Mesenteric fat pad (tissue), 1 donor: ENCODE results near the gene NAIF1. TPM values are rescaled to one million over a fixed set of nuclear protein-coding genes. Genes with fewer than 3 reads are reported as not detected.
"Not testable (repeated sequence)": the region's sequence is repeated elsewhere in the genome, so short reads cannot be mapped to it uniquely, and the experiment has no call there.

ENCODE experiments used
- DNase-seq: peaks from one replicate; pipeline ENCODE4 v3.0.0-alpha.2; 2020; ENCODE audit warnings: low spot score
- total RNA-seq: library from RNA; stranded (reverse); fragmentation: NEBNext Ultra II Directional; extraction: Animal tissue kit (Norgen Biotek cat#: 25700); gene quantifications from one replicate; pipeline ENCODE4 v1.2.1, GENCODE V29; 2021
- donor health status: DM: yes; HTN: yes; CAD: no.

NAIF1 gene
- total RNA-seq, 1 donor from 2014 or later: 5.7 TPM

DNA sequence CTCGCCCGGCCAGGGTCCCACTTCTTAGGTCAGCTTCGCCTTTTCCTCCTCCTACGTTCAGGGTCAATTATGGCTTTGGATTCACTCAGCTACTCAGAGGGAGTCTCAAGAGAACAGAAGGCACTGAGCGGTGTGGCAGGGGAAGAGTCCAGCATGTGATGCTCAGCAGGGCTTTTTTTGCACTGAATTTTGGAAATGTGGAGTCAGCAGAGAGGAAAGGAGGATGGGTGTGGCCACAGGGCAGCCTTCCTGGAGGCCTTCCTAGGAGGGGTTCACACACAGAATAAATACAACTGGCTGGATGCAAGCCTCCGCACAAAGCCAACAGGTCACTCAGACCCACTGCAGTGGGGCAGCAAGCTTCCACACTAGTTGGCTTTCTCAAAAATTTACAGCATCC, 4.8 kb downstream of the NAIF1 start:
- DNase-seq: no peak

DNA sequence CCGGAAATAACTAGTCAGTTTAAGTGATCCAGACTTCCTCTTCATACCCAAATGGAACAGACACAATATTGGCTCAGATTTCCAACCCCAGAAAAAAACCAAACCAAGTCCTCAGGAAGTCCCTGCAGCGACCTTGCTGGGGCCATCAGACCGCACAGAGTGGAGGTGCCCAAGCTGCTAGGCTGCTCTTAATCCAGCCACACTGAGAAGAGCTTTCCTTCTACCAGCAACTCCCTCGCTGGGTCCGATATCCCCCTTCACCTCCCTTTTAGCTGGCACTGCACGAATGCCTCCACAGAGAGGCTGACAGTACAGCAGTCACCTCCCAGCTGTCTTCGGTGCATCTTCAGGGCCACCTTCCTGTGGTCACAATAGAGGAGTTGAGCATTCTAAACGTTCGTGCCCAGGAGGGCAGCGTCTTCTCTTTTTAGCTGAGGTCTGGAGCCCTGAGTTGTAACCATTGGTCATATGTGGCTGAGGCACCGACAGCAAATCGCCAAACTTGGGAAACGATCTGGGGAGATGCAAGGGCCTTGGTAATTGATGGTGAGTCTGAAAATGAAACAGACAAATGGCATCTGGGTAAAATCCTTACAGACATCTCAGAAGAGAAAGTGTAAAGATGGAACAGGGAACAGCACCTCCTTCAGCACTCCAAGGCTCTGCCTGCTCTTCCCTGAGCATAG, 5.7 kb downstream of the NAIF1 start:
- DNase-seq: no peak

DNA sequence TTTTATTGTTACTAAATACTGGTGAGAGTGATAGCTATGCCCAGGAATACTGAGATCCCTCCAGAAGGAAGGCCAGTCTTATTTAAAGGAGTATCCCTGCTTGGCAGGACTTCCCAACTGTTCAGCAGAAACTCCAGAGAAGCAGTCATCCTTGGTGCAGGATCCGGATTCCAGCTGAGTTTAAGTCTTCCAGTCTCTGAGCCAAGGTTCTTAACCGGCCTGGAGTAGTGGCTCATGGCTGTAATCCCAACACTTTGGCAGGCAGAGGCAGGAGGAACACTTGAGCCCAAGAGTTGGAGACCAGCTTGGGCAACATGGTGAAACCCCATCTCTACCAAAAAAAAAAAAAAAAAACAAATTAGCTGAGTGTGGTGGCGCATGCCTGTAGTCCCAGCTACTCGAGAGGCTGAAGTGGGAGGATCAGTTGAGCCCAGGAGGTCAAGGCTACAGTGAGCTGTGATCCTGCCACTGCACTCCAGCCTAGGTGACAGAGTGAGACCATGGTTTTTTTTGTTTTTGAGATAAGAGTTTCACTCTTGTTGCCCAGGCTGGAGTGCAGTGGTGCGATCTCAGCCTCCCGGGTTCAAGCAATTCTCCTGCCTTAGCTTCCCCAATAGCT, 7.6 kb downstream of the NAIF1 start:
- DNase-seq: no peak

DNA sequence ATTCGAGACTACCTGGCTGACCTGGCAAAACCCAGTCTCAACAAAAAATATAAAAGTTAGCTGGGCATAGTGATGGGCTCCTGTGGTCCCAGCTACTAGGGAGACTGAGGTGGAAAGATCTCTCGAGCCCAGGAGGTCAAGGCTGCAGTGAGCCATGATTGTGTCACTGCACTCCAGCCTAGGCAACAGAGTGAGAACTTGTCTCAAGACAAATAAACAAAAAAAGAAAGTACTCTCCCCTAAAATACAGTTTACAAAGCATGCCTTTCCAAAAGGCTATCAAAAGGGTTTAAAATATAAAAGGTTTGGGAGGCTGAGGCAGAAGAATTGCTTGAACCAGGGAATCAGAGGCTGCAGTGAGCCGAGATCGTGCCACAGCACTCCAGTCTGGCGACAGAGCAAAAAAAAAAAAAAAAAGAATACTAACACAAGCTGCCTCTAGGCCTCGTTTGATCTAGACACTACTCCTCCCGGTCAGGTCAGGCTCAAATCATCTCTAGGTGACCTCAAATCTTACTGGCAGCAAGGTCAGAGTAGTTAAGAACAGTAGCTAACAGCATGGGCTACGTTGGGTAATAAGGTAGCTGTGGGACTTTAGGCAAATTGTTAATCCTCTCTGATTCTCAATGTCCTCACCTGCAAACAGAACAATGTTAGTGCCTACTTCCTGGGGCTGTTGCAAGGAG, 9.3 kb downstream of the NAIF1 start:
- no peak for DNase-seq

DNA sequence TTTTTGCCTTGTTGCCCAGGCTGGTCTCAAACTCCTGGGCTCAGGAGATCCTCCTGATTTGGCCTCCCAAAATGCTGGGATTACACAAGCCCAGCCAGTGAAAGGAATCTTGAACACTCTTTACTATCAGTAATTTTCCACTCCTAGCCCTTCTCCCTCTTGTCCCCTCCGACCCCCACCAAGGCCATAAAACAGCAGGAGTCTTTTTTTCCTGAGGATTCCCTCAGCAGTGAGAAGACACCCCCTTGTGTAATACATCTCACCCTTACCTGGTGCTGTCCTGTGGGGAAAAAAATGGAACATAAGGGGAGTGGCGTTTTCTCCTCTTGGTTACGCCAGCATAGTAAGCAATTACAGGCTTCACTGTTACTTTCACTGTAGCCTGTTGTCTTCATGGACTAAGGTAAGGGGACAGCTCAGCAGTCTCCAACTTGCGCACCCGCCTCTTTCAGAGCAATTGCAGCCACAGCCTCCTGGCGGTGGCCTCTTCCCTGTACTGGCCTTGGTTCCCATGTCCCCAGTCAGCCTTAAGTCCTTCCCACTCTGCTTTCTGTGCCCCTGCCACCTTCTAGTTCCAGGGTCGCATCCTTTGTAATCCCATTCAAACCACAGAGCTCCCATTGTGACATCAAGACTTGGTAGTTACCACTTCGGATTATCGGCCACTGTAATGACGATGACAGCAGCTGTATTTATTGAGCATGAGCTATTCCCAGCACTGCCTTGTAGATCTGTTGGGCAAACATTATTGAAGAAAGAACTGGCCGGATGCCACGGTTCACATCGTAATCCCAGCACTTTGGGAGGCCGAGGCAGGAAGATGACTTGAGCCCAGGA, 10.0 kb downstream of the NAIF1 start:
- no peak for DNase-seq

DNA sequence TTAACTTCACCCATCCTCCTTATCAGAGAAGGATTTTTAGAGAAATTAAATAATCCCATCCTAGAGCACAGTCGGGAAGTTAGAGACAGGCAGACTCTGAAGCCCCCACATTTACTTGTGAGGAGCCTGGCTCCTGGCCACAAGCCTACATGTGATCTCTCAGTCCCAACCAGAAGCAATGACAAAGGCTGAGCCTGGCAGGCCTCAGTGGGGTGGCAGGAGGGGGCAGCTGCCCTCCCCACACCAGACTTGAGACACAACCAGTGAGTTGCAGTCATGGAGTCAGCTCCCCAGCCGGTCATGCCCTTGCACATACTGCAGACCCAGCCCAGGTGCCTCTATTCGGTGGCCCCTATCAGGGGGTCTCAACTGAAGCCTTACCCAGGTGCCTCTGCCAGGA, 11.0 kb downstream of the NAIF1 start:
- no peak for DNase-seq

DNA sequence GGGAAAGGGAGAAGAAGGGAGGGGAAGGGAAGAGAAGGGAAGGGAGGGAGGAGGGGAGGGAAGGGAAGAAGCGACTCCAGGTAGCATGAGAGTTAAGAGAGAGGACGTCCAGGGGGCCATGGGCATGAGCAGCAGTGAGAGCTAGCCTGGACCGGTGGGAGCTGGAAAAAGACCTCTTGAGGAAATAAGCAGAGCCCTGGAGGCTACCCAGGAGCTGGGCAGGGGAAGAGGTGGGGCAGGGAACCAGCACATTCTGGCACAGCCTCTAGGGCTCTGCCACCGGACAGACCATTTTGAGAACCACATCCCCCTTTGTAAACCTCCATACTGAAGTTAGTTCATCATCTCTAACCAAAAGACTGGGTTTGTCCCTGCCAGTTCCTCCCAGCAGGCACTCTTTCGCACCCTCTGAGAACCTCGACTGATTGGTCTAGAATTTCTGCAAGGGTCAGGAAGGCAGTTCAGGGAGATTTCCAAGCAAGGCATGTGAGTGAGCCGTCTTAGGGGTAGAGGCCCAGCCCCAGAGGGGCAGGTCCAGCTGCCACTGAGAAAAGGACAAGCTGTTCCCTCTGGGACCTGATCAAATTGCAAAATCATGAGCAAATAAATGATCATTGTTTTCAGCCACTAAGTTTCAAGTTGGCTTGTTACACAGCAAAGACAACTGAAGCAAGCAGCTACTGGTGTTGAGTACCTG, 11.6 kb downstream of the NAIF1 start:
- DNase-seq: no peak

DNA sequence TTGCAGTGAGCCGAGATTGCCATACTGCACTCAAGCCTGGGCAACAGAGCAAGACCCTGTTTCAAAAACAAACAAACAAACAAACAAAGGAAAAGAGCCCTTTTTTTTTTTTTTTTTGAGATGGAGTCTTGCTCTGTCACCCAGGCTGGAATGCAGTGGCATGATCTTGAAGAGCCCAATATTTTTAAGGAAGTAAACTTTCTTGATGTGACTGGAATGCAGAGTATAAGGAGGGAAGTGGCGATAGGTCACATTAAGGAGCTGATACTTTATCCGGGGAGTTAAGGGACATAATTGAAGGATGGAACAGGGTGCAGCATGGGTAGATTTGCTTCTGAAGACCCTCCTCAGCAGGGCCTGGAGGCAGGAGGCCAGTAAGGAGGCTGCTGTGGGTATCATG, 13.0 kb downstream of the NAIF1 start:
- DNase-seq: no peak

DNA sequence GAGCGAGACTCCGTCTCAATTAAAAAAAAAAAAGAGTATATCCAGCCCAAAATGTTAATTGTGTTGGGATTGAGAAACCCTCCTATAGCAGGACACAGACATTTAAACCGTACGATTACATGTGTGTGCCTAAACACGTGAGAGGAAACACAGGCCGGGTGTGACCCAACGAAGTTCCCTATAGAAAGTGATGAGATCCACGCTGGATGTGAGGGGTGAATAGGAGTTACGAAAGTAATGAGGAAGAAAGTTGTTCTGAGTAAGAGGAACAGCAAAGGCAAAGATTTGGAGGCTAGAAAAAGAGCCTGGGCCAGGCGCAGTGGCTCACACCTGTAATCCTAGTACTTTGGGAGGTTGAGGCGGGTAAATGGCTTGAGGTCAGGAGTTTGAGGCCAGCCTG, 13.6 kb downstream of the NAIF1 start:
- no peak for DNase-seq

DNA sequence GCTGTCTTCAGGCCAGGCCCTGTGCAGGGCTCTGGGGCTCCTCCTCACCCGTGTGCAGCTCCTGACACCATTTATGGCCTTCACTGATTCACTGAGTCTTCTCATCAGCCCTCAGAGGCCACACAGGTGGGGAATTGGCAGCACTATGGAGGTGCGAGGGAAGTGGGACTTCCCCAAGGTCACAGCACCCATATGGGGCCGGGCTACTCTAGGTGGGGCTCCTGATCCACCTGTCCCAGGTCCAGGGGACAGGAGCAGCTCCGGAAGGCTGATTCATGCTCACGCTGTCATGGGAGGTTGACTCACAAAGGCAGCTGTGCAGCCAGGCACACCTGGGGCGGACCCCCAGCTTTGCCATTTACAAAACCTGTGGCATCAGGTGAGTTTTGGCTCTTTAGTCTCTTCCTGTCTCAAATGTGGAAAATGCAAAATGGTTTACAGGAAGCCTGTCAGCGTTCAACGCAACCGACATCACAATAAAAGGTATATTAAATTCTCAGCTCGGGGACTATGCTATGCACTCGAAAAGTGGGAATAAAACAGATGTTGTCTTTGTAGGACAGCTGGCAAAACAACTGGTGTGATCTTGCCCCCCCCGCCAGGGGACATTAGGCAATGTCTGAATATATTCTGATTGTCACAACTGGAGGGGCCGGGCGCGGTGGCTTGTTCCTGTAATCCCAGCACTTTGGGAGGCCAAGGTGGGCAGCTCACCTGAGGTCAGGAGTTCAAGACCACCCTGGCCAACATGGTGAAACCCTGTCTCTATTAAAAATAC, 15.0 kb downstream of the NAIF1 start:
- DNase-seq: no peak

DNA sequence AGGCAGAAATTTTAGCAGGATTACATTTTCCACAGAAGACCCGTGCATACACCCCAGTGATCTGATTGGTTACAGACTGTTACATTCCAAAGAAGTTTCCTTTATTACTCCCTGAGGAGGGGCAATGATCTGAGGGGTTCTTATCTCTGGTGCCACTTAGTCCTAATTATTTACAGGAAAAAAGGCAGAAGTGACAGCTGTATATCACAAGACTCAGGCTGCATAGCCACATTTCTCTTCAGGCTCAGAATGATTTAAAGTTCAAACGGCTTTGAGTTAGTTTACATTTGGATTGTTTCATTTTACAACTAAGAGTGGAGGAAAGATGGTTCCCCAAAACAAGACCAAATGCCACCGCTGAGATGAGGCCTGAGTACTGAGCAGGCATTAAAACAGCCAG, 17.3 kb downstream of the NAIF1 start:
- DNase-seq: no peak

DNA sequence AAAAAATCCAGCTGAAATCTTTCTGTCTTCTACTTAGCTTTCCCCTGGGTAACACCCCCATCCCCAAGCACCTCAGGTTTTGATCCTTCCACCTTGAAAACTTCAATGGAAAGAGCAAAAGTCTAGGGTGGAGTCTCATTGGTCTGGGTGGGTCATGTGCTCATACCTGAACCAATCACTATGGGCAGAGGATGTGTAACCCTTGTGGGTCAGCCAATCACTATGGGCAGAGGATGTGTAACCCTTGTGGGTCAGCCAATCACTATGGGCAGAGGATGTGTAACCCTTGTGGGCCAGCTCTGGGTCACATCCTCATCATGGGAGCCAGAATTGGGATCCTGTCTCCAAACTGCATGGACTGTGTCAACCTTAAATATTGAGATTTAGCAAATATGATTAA, 18.5 kb downstream of the NAIF1 start:
- DNase-seq: no peak

DNA sequence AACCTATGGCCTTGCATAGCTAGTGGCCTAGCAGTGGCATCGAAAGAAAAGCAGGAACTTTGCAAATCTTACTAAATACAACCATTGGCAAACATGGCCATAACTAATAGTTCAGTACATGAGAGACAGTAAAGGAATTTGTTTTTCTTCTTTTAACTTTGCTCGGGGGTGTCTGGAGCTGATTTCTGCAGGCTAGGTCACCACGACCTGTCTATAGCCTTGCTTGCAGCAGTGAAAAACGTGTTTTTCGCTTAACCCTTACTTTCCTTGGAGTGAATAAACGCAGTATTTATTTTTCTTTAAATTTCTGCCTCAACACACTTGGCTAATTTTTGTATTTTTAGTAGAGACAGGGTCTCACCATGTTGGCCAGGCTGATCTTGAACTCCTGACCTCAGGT, 19.9 kb downstream of the NAIF1 start:
- no peak for DNase-seq

DNA sequence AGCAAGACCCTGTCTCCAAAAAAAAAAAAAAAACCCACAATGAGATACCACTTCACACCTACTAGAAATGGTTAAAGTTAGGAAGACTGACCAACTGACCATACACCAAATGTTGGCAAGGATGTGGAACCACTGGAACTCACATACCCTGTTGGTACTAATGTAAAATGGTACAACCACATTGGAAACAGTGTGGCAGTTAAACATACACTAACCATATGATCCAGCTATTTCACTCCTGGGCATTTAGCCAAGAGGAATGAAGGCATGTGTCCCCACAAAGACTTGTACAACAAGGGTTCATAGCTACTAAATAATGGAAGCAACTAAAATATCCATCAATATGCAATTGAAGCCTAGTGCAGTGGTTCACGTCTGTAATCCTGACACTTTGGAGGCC, 21.3 kb downstream of the NAIF1 start:
- DNase-seq: no peak

DNA sequence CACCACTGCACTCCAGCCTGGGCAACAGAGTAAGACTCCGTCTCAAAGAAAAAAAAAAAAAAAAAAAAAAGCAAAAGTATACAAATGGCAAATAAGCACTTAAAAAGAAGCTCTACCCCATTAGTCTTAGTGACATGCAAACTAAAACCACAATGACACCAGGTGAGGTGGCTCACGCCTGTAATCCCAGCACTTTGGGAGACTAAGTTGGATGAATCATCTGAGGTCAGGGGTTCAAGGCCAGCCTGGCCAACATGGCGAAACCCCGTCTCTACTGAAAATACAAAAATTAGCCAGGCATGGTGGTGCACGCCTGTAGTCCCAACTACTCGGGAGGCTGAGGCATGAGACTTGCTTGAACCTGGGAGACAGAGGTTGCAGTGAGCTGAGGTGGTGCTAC, 21.7 kb downstream of the NAIF1 start:
- not testable (repeated sequence) for DNase-seq

DNA sequence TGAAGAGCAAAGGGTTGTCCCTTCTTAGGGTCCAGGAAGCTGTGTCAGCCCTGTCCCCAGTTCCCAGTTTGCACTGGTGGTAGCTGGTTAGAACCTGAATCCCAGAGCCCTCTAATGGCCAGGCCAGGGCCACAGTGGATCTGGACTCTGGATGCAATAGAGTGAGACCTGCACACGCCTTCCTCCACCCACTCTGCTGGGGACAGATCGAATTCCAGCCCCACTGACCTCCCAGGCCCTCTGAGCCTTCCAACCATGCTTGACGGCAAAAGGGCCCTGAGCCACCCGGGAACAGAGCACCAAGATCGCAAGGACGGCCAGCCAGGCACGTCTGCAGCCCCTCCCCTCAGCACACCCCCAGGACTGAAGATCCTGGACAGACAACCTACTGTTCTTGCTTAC, 23.7 kb downstream of the NAIF1 start:
- DNase-seq: no peak

DNA sequence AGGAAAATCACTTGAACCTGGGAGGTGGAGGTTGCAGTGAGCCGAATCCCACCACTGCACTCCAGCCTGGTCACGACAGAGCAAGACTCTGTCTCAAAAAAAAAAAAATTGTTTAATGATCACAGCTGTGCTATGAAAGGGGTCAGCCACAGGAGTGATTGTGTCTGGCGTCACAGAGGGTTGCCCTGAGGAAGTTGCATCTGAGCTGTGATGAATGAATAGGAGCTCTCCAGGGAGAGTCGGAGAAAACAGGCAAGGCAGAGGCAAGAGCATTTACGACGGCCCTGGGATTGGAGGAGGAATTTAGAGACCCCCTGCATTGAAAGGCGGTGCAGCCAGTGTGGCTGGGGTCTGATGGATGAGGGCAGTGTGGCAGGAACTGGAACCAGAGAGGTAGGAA, 25.1 kb downstream of the NAIF1 start:
- DNase-seq: no peak

DNA sequence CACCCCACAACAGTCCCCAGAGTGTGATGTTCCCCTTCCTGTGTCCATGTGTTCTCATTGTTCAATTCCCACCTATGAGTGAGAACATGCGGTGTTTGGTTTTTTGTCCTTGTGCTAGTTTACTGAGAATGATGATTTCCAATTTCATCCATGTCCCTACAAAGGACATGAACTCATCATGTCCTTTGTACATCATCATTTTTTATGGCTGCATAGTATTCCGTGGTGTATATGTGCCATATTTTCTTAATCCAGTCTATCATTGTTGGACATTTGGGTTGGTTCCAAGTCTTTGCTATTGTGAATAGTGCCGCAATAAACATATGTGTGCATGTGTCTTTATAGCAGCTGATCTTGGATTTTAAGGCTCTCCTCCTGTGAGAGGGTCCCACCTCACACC, 26.3 kb downstream of the NAIF1 start:
- DNase-seq: not testable (repeated sequence)

DNA sequence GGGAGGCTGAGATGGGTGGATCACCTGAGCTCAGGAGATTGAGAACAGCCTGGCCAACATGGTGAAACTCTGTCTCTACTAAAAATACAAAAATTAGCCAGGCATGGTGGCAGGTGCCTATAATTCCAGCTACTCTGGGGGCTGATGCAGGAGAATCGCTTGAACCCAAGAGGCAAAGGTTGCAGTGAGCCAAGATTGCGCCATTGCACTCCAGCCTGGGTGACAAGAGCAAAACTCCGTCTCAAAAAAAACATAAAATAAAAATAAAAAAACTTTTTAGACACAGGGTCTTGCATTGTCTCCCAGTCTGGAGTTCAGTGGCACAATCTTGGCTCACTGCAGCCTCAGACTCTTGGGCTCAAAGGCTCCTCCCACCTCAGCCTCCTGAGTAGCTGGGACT, 30.6 kb downstream of the NAIF1 start:
- not testable (repeated sequence) for DNase-seq
